BLaER1 (cell line): ENCODE data around the gene WASF2.
"Not testable (repeated sequence)": the region's sequence is repeated elsewhere in the genome, so short reads cannot be mapped to it uniquely, and the experiment has no call there.

Source experiments
- H3K27ac ChIP-seq: shearing (Covaris generic); formaldehyde crosslinking; 2 replicates; pipeline ENCODE4 v1.8.1; 2022
- H3K27me3 ChIP-seq: shearing (Covaris generic); formaldehyde crosslinking; 2 replicates; pipeline ENCODE4 v1.8.1; 2022
- H3K36me3 ChIP-seq: shearing (Covaris generic); formaldehyde crosslinking; 2 replicates; pipeline ENCODE4 v1.8.1; 2022
- H3K4me1 ChIP-seq: shearing (Covaris generic); formaldehyde crosslinking; 2 replicates; pipeline ENCODE4 v1.8.1; 2022
- H3K4me2 ChIP-seq: shearing (Covaris generic); formaldehyde crosslinking; 2 replicates; pipeline ENCODE4 v1.8.1; 2022
- H3K4me3 ChIP-seq: shearing (Covaris generic); formaldehyde crosslinking; 2 replicates; pipeline ENCODE4 v1.8.1; 2022
- H3K9ac ChIP-seq: shearing (Covaris generic); formaldehyde crosslinking; 2 replicates; pipeline ENCODE4 v1.8.1; 2022
- H3K9me3 ChIP-seq: shearing (Covaris generic); formaldehyde crosslinking; 2 replicates; pipeline ENCODE4 v1.8.1; 2022
- H4K20me1 ChIP-seq: shearing (Covaris generic); formaldehyde crosslinking; 2 replicates; pipeline ENCODE4 v1.8.1; 2022
- Cebpa-rat ChIP-seq: shearing (Covaris generic); IDR thresholded peaks from 2 replicates; pipeline ENCODE4 v1.8.1; 2022

The WASF2 gene

GRCh38 chr1:27478098-27478497 lies 11.9 kb downstream of the WASF2 start:
- no peak for TF ChIP-seq Cebpa-rat
- H3K4me1 ChIP-seq: peaks cover 69% of the 10 kb centered on the region
- peaks cover 62% of the 10 kb centered on the region for H3K36me3 ChIP-seq
- H3K4me3 ChIP-seq: no peak overlapping the region
- peaks cover 96% of the 10 kb centered on the region for H4K20me1 ChIP-seq
- H3K27ac ChIP-seq: no peak overlapping the region
- no peak overlapping the region for H3K9ac ChIP-seq
- peaks cover 13% of the 10 kb centered on the region for H3K9me3 ChIP-seq
- no peak overlapping the region for H3K4me2 ChIP-seq
- no peaks in the 10 kb centered on the region for H3K27me3 ChIP-seq

GRCh38 chr1:27476237-27476636 lies 13.7 kb downstream of the WASF2 start:
- Histone ChIP-seq H3K27me3 (no peaks in the 10 kb centered on the region), H3K4me3 (no peak overlapping the region), H3K27ac (no peak overlapping the region), H4K20me1 (peaks cover 96% of the 10 kb centered on the region), H3K4me1 (peaks cover 67% of the 10 kb centered on the region), H3K36me3 (peaks cover 71% of the 10 kb centered on the region), H3K9me3 (peaks cover 22% of the 10 kb centered on the region), H3K4me2 (peak overlapping the region; percentile 60), H3K9ac (no peak overlapping the region)
- no peak for TF ChIP-seq Cebpa-rat

- H3K27ac ChIP-seq: no peak overlapping the region
- H3K27me3 ChIP-seq: no peaks in the 10 kb centered on the region
- no peak overlapping the region for H3K9ac ChIP-seq
- H3K4me2 ChIP-seq: peak overlapping the region; percentile 60
- peaks cover 70% of the 10 kb centered on the region for H3K36me3 ChIP-seq
- peaks cover 96% of the 10 kb centered on the region for H4K20me1 ChIP-seq
- peaks cover 66% of the 10 kb centered on the region for H3K4me1 ChIP-seq
- no peak for TF ChIP-seq Cebpa-rat
- no peak overlapping the region for H3K4me3 ChIP-seq
- peaks cover 23% of the 10 kb centered on the region for H3K9me3 ChIP-seq
Observed at GRCh38 chr1:27475720-27476119, 14.2 kb downstream of the WASF2 start.

GRCh38 chr1:27473755-27474154 lies 16.2 kb downstream of the WASF2 start:
- Histone ChIP-seq H3K9me3 (peaks cover 19% of the 10 kb centered on the region; the same call in 1 of the 2 replicates), H3K4me1 (peaks cover 66% of the 10 kb centered on the region), H3K27me3 (no peaks in the 10 kb centered on the region), H3K4me3 (no peak overlapping the region), H4K20me1 (peaks cover 96% of the 10 kb centered on the region), H3K36me3 (peaks cover 64% of the 10 kb centered on the region), H3K9ac (no peak overlapping the region), H3K4me2 (peak overlapping the region; percentile 60), H3K27ac (0 out of 2 replicates have a peak overlapping the region, but pooled peaks have one; percentile 41)
- TF ChIP-seq Cebpa-rat: no peak

GRCh38 chr1:27472098-27472497 lies 17.9 kb downstream of the WASF2 start:
- Histone ChIP-seq H3K4me1 (peaks cover 56% of the 10 kb centered on the region), H3K36me3 (peaks cover 63% of the 10 kb centered on the region), H4K20me1 (peaks cover 100% of the 10 kb centered on the region)
- not testable (repeated sequence) for H3K4me3 ChIP-seq, H3K9me3 ChIP-seq, H3K9ac ChIP-seq, H3K27me3 ChIP-seq, H3K27ac ChIP-seq, H3K4me2 ChIP-seq

GRCh38 chr1:27471477-27471876 lies 18.5 kb downstream of the WASF2 start:
- Histone ChIP-seq H3K4me2 (no peak overlapping the region), H3K27ac (no peak overlapping the region), H3K9ac (no peak overlapping the region), H3K27me3 (no peaks in the 10 kb centered on the region), H4K20me1 (peaks cover 100% of the 10 kb centered on the region), H3K9me3 (0 out of 2 replicates have a peak, but pooled peaks cover 9% of the 10 kb centered on the region), H3K4me1 (peaks cover 50% of the 10 kb centered on the region), H3K36me3 (peaks cover 69% of the 10 kb centered on the region), H3K4me3 (no peak overlapping the region)
- no peak for TF ChIP-seq Cebpa-rat

GRCh38 chr1:27469334-27469733 lies 20.6 kb downstream of the WASF2 start:
- H4K20me1 ChIP-seq: peaks cover 100% of the 10 kb centered on the region
- no peak for TF ChIP-seq Cebpa-rat
- no peak overlapping the region for H3K4me3 ChIP-seq
- H3K27ac ChIP-seq: no peak overlapping the region
- 0 out of 2 replicates have a peak, but pooled peaks cover 9% of the 10 kb centered on the region for H3K9me3 ChIP-seq
- H3K9ac ChIP-seq: no peak overlapping the region
- no peak overlapping the region for H3K4me2 ChIP-seq
- peaks cover 74% of the 10 kb centered on the region for H3K36me3 ChIP-seq
- no peaks in the 10 kb centered on the region for H3K27me3 ChIP-seq
- H3K4me1 ChIP-seq: peaks cover 28% of the 10 kb centered on the region

- not testable (repeated sequence) for H3K27me3 ChIP-seq, H3K9ac ChIP-seq, H3K27ac ChIP-seq, H3K9me3 ChIP-seq, H3K4me3 ChIP-seq, H3K4me2 ChIP-seq
- peaks cover 19% of the 10 kb centered on the region for H3K4me1 ChIP-seq
- H3K36me3 ChIP-seq: peaks cover 79% of the 10 kb centered on the region
- peaks cover 100% of the 10 kb centered on the region for H4K20me1 ChIP-seq
Observed at GRCh38 chr1:27468378-27468777, 21.6 kb downstream of the WASF2 start.

- Histone ChIP-seq H3K4me1 (no peaks in the 10 kb centered on the region), H3K27ac (no peak overlapping the region), H3K36me3 (peaks cover 76% of the 10 kb centered on the region), H3K27me3 (no peaks in the 10 kb centered on the region), H3K9ac (no peak overlapping the region), H4K20me1 (peaks cover 100% of the 10 kb centered on the region), H3K9me3 (no peaks in the 10 kb centered on the region), H3K4me3 (no peak overlapping the region), H3K4me2 (no peak overlapping the region)
- no peak for TF ChIP-seq Cebpa-rat
Observed at GRCh38 chr1:27464926-27465647, 24.9 kb downstream of the WASF2 start.

- H3K4me2 ChIP-seq, H3K4me3 ChIP-seq, H3K9ac ChIP-seq, H3K4me1 ChIP-seq, H3K27me3 ChIP-seq, H3K27ac ChIP-seq, H3K9me3 ChIP-seq: not testable (repeated sequence)
- Histone ChIP-seq H3K36me3 (peaks cover 66% of the 10 kb centered on the region), H4K20me1 (peaks cover 100% of the 10 kb centered on the region)
Observed at GRCh38 chr1:27463916-27464315, 26.1 kb downstream of the WASF2 start.

GRCh38 chr1:27458521-27458920 lies 31.4 kb downstream of the WASF2 start:
- not testable (repeated sequence) for H3K4me1 ChIP-seq, H3K27ac ChIP-seq, H3K4me3 ChIP-seq

More at GRCh38 chr1:27458521-27458920, 31.4 kb downstream of the WASF2 start:
- not testable (repeated sequence) for H3K4me2 ChIP-seq, H3K9ac ChIP-seq, H3K9me3 ChIP-seq, H3K27me3 ChIP-seq
- peaks cover 100% of the 10 kb centered on the region for H4K20me1 ChIP-seq
- H3K36me3 ChIP-seq: peaks cover 50% of the 10 kb centered on the region
